SU-DHL-6 (cell line): Measurements from ENCODE around the gene NUMB.

Experiments
- H2AFZ ChIP-seq: fragments of 200-600 bp; sonication (generic); 2 replicates; pipeline ENCODE4 v1.6.1; 2014; ENCODE audit warnings: low read depth, mild to moderate bottlenecking, moderate library complexity, mixed read lengths, antibody characterized with exemption, low read length; ENCODE audit not compliant: severe bottlenecking
- H3F3A ChIP-seq: fragments of 200-600 bp; shearing (Covaris generic); 2 replicates; pipeline ENCODE4 v1.6.0; 2016; ENCODE audit warnings: antibody characterized with exemption, mild to moderate bottlenecking; ENCODE audit not compliant: insufficient read depth
- H3K27ac ChIP-seq: fragments of 200-600 bp; sonication (generic); 2 replicates; pipeline ENCODE4 v1.5.1; 2016; ENCODE audit warnings: low read depth, mild to moderate bottlenecking, low read length, moderate library complexity, mixed read lengths
- H3K27me3 ChIP-seq: fragments of 200-600 bp; sonication (generic), shearing (Covaris generic); 2 replicates; pipeline ENCODE4 v1.6.0; 2014; ENCODE audit warnings: mild to moderate bottlenecking, low read length
- H3K36me3 ChIP-seq: fragments of 200-600 bp; sonication (generic); 2 replicates; pipeline ENCODE4 v1.6.1; 2014; ENCODE audit warnings: mild to moderate bottlenecking, low read length, mixed read lengths
- H3K4me2 ChIP-seq: fragments of 300-600, 200-600 bp; shearing (Covaris generic), sonication (generic); 2 replicates; pipeline ENCODE4 v1.6.0; 2014; ENCODE audit warnings: low read length, low read depth, mild to moderate bottlenecking; ENCODE audit not compliant: poor library complexity, severe bottlenecking
- H3K4me3 ChIP-seq: fragments of 200-600 bp; sonication (generic); 2 replicates; pipeline ENCODE4 v1.5.1; 2014; ENCODE audit warnings: antibody characterized with exemption, low read length, mild to moderate bottlenecking, mixed read lengths; ENCODE audit not compliant: insufficient read depth, poor library complexity, severe bottlenecking
- H3K79me2 ChIP-seq: fragments of 200-600 bp; sonication (generic); 2 replicates; pipeline ENCODE4 v1.6.1; 2014; ENCODE audit warnings: mild to moderate bottlenecking, low read length, moderate library complexity; ENCODE audit not compliant: insufficient read depth
- H3K9ac ChIP-seq: fragments of 200-600 bp; sonication (generic); 2 replicates; pipeline ENCODE4 v1.7.0; 2014; ENCODE audit warnings: mild to moderate bottlenecking, low read length
- H3K9me2 ChIP-seq: fragments of 200-600 bp; sonication (generic); replicated peaks from 2 replicates; pipeline ENCODE4 v1.6.1; 2014; ENCODE audit warnings: low read length; ENCODE audit not compliant: insufficient read depth
- H3K9me3 ChIP-seq: fragments of 200-600 bp; sonication (generic); 2 replicates; pipeline ENCODE4 v1.6.1; 2014; ENCODE audit warnings: low read length, mixed read lengths; ENCODE audit not compliant: insufficient read depth
- H4K20me1 ChIP-seq: fragments of 200-600 bp; sonication (generic); 2 replicates; pipeline ENCODE4 v1.6.1; 2014; ENCODE audit warnings: low read depth, mild to moderate bottlenecking, antibody characterized with exemption, low read length, moderate library complexity, mixed read lengths
- CTCF ChIP-seq: fragments of 200-600 bp; sonication (generic); IDR thresholded peaks from one replicate; pipeline ENCODE4 v1.5.1; 2017; ENCODE audit warnings: antibody characterized with exemption, mild to moderate bottlenecking, low read length, moderate library complexity; ENCODE audit not compliant: insufficient read depth, poor library complexity, severe bottlenecking
- EZH2phosphoT487 ChIP-seq: fragments of 200-600 bp; sonication (generic), shearing (Covaris generic); conservative IDR thresholded peaks from 2 replicates; pipeline ENCODE4 v1.6.1; 2018; ENCODE audit warnings: mild to moderate bottlenecking, antibody characterized with exemption, low read length, moderate library complexity, mixed read lengths

NUMB gene

GRCh38 chr14:73230051-73230450, 228.3 kb downstream of the NUMB start:
- H3K9me3 ChIP-seq, result no peaks in the 10 kb centered on the region
- H3K36me3 ChIP-seq, result no peaks in the 10 kb centered on the region
- H4K20me1 ChIP-seq, result no peaks in the 10 kb centered on the region
- no peak overlapping the region for H3K4me2 ChIP-seq
- no peaks in the 10 kb centered on the region for H3K27me3 ChIP-seq
- no peak overlapping the region for H3K4me3 ChIP-seq
- H3F3A ChIP-seq, result no peaks in the 10 kb centered on the region
- H3K9ac ChIP-seq, result no peak overlapping the region
- H3K79me2 ChIP-seq, result no peaks in the 10 kb centered on the region
- no peaks in the 10 kb centered on the region for H3K9me2 ChIP-seq
- no peak overlapping the region for H2AFZ ChIP-seq
- no peak for TF ChIP-seq EZH2phosphoT487
- no peak overlapping the region for H3K27ac ChIP-seq

DNA sequence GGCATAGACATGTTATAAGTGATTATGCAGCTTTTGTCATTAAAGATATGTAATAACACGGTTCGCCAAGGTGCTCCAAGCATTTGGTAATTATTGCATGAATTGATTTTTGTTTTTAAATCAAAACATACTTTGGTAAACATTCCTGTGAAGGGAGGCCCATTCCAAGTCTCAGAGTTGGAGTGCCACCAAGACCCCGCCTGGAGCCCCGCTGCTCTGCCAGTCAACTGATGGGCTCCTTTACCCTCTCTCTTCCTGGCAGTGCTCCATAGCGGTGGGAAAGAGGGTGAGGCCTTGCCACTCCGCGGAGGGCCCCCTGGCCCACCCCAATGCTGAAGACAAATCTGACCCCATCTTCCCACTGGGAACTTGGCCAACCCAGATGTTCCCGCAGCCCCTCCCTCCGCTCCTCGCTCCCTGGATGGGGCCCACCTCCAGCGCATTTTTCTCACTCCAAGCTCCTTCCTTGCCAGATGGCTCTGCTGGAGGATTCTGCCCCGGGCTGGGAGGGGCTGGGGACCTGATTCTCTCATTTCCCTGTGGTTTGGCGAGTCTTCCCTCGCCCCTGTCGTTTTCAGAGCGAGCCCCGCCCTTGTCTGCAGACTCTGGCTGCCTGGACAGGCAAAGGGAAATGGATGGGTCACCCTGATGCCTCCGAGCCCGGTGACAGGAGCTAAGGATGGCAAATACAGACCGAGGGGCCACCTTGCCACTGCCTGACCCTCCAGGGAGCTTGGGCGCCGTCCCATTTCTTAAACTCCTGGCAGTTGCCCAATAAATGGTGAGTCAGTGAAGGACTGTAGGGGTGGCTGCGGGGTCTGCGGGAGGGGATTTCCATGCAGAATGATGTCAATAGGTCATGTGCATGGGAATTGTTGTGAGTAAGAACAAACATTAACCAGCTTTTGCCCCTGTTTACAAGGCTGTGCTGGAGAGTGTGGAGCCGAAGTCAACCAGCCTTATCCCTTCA, 230.2 kb downstream of the NUMB start:
- Histone ChIP-seq H3K27me3 (no peaks in the 10 kb centered on the region), H3F3A (no peaks in the 10 kb centered on the region), H3K4me2 (no peak overlapping the region), H2AFZ (no peak overlapping the region), H3K79me2 (no peaks in the 10 kb centered on the region), H3K36me3 (no peaks in the 10 kb centered on the region), H3K9me2 (no peaks in the 10 kb centered on the region), H3K27ac (no peak overlapping the region), H3K9ac (no peak overlapping the region), H4K20me1 (no peaks in the 10 kb centered on the region), H3K9me3 (no peaks in the 10 kb centered on the region), H3K4me3 (no peak overlapping the region)
- TF ChIP-seq CTCF (no peak), EZH2phosphoT487 (no peak)

- Histone ChIP-seq H3K9me2 (no peaks in the 10 kb centered on the region), H3K27me3 (no peaks in the 10 kb centered on the region), H3K79me2 (no peaks in the 10 kb centered on the region), H3K9ac (no peak overlapping the region), H3K27ac (no peak overlapping the region), H3K9me3 (no peaks in the 10 kb centered on the region), H4K20me1 (no peaks in the 10 kb centered on the region), H3F3A (no peaks in the 10 kb centered on the region; the same call in 1 of the 2 replicates), H3K36me3 (no peaks in the 10 kb centered on the region), H3K4me2 (no peak overlapping the region), H2AFZ (no peak overlapping the region), H3K4me3 (no peak overlapping the region)
- TF ChIP-seq CTCF (no peak), EZH2phosphoT487 (no peak)
Observed at GRCh38 chr14:73225496-73225895, 232.8 kb downstream of the NUMB start.
